ENCODE data around the gene CDC42SE1.

- no peak for TF ChIP-seq CTCF (IDR thresholded peaks at IDR 0.05)
- no peak for TF ChIP-seq POLR2AphosphoS5 (IDR thresholded peaks at IDR 0.05)
These were observed 7.9 kb downstream of the CDC42SE1 start for GRCh38 chr1:151051356-151052009.

All from esophagus muscularis mucosa (tissue), 3 donors.